GM19452 (cell line): ENCODE data around the gene CHST15.

ENCODE experiments used
- ATAC-seq: cut with Tn5 transposase; IDR thresholded peaks from one replicate; pipeline ENCODE4 v1.9.1; 2021; ENCODE audit not compliant: unreplicated experiment

Gene CHST15

GRCh38 chr10:124092860-124093773 is at the start of gene CHST15:
Gene CHST15 (minus strand): TSS chr10:124093598. CDS start chr10:124046212, 47,386 bp downstream.
- no peak for ATAC-seq

DNA sequence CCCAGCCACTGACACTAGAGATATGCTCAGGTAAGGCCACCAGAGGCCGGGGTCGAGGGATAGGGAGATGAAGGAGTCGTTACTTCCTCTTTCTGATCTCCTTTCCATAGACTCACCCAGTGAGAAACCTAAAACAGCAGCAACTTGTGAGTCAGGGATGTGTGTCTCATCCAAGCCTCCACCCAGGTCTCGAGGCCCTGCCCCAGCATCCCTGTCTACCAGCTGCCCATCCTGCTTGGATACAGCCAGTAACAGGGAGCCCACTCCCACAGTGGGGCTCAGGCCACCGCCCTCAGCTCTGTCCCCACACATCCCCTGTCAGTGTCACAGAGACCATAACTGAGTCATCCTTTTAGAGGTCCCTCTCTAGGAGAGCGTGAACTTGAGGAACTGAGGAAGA is 49.6 kb upstream of the CHST15 start:
- ATAC-seq: no peak

DNA sequence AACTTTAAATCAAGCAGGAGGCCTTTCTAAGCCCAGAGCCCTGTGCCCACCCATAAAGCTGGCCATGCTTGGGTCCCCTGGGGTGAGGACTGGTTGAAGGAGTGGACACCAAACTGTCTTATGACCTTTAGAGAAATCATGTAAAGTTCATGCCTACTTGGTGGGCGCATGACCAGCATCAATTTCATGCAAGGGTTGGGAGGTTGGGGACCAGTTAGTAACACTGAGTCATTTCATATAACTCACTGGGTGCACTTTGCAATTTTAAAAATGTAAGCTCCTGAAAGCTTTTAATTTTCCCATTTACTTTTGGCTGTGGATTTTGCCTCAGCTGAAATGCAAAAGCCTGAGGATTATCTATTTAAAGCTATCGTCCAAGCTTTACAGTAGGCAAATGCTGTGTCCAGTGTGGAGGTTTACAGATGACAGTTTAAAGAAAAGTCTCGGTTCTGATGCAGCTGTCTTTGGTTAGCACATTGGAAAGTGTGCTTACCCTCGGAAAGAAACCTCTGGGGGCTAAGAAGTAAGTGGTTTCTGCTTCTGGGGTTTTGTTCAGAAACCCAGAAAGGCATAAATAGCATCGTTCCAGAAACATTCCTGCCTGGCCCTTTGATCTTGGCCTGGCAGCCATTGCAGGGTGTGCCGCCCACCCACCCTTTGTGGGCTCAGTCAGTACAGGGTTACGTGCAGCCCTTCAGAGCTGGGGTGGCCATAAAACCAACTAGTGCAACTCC is 48.8 kb upstream of the CHST15 start:
- ATAC-seq: no peak

- no peak for ATAC-seq
These were observed 45.5 kb upstream of the CHST15 start for GRCh38 chr10:124138883-124139348.

GRCh38 chr10:124138195-124138882 is 44.9 kb upstream of the CHST15 start:
- ATAC-seq: no peak

DNA sequence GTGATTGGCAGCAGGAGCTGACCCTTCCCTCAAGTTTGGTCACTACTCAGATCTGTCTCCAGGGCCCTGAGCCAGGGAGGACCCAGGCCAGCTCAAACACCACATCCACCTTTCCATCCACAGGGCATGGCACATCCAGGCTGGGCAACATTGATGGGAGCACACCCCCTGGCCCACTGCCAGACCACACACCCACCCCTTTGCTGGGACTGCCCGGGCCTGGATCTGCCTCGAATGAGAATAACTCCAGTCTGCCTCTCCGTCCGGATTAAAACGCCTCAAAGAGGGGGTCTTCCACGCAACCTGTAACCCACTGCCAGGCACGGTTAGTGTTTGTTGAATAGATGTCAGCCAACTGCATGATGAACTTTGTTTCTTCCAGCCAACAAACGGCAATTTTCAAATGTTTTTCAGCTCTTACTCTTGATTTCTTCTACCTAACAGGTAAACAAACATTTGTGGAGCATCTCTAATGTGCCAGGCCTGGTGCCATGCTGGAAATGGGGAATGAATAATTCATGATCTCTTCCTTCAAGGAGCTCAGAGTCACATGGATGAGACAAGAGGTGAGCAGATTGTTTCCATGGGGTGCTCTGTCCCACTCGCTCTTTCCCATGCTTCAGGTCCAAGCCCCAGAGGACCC is 41.0 kb upstream of the CHST15 start:
- ATAC-seq: no peak

GRCh38 chr10:124132876-124133275 is 39.5 kb upstream of the CHST15 start:
- no peak for ATAC-seq

DNA sequence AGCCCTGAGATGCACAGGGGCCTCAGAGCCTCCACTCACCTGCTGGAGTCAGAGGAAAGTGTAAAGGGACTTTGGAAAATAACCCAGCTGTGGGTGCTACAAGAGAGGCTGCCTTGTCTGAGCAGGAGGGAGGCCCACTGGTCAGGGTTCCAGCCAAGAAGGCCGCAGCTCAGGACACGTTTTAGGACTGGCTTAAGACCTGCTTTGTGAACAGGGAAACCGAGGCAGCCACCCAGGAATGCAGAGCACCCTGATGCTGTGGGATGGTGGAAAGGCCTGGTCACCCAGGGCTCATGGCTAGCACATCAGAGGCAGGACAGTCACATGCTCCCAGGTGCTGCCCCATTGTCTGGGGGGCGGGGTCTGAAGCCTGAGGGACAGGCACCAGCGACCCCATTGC is 38.9 kb upstream of the CHST15 start:
- ATAC-seq: no peak

DNA sequence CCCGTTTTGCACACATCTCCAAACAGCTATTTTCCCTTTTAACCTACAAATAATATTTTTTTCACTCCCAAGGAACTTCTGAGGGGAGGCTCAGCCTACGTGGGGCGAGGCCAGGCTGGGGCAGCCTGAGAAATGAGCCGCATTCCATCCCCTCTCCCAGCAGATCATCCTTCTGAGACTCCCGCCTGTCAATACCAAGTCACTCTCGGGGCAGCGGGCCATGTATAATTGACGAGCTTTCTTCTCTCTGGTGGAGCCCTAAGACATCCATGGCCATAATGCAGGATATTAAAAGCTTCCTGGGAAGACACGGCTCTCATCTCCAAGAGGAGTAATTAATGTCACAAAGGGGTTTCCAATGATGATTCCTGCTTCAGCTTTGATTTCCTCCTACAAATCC is 37.8 kb upstream of the CHST15 start:
- no peak for ATAC-seq

DNA sequence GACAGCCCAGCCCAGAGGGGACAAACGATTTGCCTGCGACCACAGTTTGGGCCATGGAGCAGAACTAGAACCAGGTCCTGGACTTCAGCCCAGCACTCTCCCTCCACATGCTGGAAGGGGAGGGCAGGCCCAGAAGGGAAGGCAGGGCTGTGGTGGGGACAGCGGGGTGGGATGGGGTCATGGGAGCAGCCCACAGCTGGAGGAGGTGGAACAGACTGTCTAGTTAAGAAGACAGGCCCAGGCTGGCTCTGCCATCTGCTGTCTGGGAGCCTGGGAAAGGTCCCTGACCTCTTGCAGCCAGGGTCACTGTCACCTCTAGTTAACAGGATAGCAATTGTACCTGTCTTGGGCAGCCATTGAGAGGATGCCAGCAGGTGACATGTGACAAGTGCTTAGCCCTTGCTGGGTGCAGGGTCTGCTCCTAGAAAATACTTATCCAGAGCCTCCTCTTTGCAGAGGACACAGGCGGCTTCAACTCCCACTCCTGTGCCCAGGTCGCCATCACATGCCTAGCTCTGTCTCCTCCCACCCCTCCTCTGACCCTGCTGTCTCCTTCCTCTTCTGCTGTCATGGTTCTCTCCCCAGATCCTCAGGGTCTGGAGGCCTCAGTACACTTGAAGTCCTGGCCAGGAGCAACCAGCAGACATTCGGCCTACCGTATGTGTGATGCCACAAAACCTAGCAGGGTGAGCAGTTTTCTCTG is 37.0 kb upstream of the CHST15 start:
- no peak for ATAC-seq

DNA sequence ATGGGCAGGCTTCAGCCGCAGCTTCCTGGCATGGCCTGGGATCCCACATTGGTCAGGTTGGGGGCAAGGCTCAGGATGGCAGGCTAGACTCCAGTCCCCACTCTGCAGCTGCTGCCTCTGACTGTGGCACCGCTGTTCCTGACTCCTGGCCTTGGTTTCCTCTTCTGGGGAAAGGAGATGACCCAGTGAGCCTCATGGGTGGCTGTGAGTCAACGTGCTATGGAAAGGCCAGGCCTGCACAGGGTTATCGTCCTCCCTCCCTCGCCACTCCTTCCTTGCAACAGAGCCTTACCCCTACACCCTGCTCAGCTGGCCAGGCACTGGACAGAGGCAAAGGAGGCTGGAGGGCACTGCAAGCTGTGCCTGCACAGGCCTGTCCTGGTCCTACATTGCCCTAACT is 36.1 kb upstream of the CHST15 start:
- no peak for ATAC-seq

DNA sequence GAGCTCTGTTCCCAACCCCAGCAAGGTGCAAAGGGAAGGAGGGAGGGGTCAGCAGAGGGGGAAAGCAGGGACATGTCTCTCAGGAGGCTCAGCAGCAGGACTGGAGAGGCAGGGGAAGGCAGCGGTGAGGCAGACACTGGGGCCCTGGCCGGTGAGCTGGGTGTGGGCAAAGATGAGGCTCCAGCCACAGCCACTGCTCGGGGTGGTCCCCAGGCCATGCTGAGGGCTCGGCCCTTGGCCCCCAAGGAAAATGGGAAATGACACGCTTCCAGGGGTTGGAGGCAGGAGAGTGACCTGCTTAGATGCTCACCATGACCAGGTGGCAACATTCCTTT is 35.4 kb upstream of the CHST15 start:
- no peak for ATAC-seq

- no peak for ATAC-seq
These were observed 34.8 kb upstream of the CHST15 start for GRCh38 chr10:124127965-124128810.

GRCh38 chr10:124127563-124127962 is 34.2 kb upstream of the CHST15 start:
- ATAC-seq: no peak

GRCh38 chr10:124126983-124127385 is 33.6 kb upstream of the CHST15 start:
- no peak for ATAC-seq

DNA sequence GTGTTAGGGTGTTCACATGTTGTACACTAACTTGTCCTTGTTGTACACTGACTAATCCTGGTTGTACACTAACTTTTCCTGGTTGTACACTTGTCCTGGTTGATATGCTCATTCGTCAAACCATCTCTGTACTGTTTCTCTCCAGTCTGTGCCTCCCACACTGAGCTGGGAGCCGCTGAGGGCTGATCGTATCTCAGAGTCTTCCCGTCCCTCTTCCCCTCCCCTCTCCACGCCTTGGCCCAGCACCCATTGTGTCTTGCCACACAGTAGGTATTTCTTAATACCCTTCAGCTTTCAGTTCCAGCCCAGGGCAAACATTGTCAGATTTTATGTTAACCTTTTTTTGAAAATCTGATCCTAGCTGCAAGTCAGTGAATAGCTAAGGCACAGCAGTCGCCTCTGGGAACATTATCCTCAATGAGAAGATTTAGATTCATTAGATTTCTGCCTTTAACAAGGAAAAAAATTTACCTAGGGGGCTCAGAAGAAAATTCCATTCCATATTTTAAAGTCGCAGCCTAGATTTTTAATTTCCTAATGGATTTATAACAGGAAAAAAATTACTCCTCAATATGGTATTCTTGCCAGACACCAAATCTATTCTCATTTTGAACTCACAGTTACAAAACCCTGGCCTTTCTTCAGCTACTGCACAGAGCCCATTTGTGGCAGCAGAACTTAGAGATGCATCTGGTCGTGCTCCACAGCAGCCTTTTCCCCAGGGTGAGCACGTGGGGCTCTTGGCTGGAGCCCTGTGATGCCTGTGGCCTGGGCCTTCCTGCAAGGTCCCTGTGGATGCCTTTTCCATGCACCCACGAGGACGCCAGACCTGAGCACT is 33.0 kb upstream of the CHST15 start:
- ATAC-seq: no peak

DNA sequence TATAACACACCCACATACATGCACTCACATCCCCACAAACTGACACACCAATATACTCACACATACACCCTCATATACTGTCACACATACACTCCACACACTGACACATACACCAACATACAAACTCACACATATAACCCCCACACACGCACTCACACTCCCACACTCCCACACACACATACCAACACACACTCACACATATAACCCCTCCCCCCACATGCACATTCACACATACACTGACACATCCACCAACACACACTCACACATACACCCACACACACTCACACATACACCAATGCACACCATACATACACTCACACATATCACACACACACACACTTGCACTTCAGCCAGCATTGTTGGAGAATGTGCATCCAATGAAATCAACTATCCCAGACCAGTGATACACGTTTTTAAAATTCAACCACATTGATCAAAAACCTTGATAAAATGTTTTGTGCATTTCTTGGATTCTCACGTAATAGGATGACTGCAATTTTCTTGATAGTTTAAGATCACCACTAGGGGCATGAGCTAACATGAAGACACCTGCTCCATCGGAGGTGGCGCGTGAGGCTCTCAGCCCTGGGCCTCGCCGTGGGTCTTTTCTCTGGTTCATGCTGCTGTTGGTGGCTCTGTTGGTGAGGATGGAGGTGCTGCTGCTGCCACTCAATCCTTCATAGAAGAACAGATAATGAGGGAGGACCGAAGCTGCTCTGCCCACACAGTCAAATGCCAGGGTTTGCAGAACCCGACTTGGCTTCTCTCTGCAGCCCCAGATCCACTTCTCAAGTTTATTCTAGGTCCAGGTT is 32.1 kb upstream of the CHST15 start:
- no peak for ATAC-seq

DNA sequence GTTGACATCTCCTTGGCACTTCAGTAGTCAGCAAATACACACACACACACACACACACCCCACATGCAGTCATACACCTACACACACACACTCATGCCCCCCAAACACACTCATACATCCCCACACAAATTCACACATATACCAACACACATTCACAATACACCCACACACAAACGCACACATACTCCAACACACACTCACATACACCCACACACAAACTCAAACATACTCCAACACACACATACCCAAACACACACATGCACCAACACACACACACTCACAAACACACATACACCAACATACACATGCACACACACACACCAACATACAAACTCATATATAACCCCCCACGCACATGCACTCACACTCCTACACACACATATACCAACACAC is 31.4 kb upstream of the CHST15 start:
- no peak for ATAC-seq
